Activated CD4-positive, CD25-positive, alpha-beta regulatory T cell treated with anti-CD3 and anti-CD28 coated beads, Interleukin-2, amount 50 U/mL, for 72 hours (primary cell): ENCODE measurements around the gene TRIO.

Experiments used
- DNase-seq: peaks from one replicate; pipeline ENCODE4 v3.0.0; 2021

The TRIO gene

DNA sequence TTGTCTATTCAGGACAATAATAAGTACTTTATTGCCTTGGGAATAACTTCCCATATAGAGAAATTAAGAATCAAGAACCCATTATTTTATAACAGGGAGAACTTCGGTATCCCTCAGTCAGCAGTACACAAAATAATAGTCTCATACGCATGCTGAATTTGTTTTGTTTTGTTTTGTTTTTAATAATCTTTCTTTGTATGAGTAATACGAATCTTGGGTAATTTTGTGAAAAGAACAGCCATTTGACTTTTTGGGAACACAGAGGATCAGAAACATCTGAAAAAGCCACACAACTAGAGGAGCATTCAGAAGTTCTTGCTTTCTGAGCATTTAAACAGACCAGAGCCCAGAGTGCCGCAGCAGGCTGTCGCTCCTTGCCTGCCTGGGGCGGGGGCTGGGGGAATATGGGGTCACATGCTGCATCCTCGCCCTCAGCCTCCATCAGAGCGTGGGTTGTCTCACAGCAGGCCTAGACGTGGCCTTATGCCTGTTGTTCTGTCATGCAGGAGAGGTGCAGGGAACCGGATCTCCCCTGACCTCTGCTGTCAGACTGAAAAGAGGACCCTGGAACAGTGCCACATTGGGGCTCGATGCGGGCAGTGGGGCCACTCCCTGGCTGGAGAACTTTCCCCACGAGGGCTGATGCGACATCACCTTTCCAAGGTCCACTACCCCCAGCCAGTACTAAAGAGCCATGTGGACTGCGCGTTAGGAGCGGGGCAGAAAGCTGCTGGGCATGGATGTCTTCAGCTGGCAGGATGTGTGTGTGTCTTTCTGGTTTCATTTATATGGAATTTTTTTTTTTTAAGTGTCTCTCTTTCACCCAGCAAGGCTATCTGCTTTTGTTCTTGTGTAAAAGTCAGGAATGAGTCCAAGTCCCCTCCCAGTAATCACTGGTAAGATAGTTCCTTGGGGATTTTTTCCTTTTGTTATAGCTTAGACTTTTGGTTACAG lies 305.1 kb downstream of the TRIO start:
- DNase-seq, result no peak

DNA sequence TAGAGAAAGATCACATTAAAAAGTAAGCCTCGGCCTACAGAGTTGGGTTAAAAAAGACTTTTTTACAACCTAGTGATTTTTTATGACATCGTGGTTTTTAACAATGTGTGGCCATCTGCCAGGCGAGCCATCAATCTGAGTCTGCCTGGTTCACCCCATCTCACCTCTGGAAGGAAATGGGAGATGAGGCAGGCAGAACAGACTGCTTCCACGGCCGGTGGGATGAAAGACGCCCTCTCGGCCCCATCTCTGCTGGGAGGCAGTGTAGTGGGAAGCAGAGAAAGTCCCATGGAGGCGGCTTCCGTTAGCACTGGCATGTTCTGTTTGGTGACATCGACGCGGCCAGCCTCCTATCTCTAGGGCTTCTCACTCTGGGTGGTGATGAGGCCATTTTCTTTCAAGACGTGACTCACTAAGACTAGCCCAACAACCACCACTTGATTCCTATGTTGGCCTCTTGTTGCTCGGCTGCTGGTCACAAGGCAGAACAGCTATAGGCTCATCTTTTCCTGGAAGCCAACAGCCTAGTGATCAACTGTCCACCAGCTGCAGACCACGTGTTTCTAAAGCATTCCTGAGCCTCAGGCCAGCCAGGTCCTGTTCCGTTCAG lies 306.0 kb downstream of the TRIO start:
- no peak for DNase-seq

DNA sequence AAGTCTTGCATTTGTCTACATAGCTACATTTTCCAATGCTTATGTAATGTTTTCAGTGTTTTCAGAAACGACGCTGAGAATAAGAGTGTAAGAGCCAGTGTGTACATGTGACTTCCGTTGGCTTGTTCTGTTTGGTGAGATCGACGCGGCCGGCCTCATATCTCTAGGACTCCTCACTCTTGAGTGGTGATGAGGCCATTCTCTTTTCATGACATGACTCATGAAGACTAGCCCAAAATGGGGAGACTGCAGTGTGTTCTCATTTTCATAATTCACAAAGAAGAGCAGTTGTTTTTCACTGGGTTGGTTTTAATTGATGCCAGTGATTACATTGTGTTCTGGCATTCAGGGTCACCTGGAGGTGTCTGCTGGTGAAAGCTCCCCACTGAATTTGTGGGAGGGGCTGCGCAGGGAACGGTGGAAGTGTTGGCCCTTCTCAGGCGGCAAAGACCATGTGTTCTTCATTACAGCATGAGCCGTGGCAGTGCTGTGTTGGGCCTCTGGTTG lies 306.9 kb downstream of the TRIO start:
- no peak for DNase-seq

DNA sequence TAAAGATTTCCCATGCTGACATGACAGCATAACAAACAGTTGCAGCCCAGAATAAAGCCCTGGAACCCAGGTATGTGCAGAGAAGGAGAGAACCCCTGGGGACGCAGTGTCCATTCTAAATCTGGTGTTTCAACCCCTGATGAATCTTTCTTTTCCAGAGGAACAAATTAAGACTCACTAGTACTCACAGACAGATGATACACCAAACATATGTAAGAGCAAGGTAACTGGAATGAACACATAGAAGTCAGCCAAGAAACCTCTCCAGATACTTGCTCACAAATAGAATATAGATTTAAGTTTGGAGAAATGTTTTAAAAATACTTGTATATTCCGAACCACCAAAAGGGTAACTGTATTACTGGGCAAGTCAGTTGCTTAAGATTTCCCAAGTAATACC lies 307.6 kb downstream of the TRIO start:
- no peak for DNase-seq

DNA sequence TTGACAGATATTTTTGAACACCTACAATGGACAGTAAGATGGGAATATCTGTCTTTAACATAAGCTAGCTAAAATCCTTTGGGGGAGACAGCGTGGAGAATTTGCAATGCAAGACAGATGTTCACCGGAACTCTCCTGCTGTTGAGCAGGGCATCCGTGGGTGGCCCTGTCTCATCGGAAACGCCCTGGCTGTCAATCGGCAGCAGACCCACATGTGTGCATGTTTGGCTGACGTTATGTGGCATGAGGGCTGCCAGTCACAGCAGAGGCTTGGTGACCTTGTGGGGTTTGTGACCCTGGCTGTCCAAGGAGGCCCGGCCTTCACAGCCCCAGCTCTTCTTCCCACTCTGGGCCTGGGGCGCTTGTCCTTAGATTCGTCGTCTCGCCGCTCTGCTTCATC lies 308.7 kb downstream of the TRIO start:
- DNase-seq, result no peak

- no peak for DNase-seq
Observed at GRCh38 chr5:14452685-14453454, 309.7 kb downstream of the TRIO start.

GRCh38 chr5:14453481-14453880 lies 310.3 kb downstream of the TRIO start:
- DNase-seq, result no peak

GRCh38 chr5:14455814-14456321 lies 312.7 kb downstream of the TRIO start:
- DNase-seq, result no peak

GRCh38 chr5:14457476-14457875 lies 314.3 kb downstream of the TRIO start:
- no peak for DNase-seq

GRCh38 chr5:14458414-14458813 lies 315.3 kb downstream of the TRIO start:
- no peak for DNase-seq

DNA sequence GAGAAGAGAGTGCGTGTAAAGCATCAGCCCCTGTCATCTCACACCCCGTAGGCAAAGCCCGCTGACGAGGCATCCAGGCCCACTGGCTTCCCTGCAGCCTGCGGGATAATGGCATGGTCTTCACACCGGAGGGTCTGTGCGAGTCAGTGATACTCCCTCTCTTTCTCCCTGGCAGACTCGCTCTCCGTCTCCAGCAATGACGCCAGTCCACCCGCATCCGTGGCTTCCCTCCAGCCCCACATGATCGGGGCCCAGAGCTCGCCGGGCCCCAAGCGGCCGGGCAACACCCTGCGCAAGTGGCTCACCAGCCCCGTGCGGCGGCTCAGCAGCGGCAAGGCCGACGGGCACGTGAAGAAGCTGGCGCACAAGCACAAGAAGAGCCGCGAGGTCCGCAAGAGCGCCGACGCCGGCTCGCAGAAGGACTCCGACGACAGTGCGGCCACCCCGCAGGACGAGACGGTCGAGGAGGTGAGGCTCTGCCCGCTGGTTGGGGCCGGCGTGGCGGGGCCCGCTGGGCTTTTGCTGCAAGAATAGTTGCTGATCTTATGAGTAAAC lies 317.8 kb downstream of the TRIO start:
- no peak for DNase-seq

DNA sequence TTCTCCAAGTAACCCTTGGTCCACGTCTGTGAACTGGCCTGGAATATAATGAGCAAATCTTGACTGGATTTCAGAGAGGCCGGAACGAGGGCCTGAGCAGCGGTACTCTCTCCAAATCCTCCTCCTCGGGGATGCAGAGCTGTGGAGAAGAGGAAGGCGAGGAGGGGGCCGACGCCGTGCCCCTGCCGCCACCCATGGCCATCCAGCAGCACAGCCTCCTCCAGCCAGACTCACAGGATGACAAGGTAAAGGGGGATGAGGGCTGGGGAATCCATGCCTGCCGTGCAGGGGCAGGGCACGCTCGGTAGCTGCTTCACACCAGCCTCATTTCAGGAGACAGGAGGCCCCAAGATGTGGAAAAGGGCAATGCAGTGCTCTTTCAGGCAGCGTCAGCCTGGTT lies 319.5 kb downstream of the TRIO start:
- no peak for DNase-seq

GRCh38 chr5:14463629-14464028 lies 320.5 kb downstream of the TRIO start:
- DNase-seq, result no peak

- DNase-seq, result no peak
Observed at GRCh38 chr5:14464096-14464495, 321.0 kb downstream of the TRIO start.

GRCh38 chr5:14464671-14465070 lies 321.5 kb downstream of the TRIO start:
- no peak for DNase-seq

GRCh38 chr5:14465116-14465515 lies 322.0 kb downstream of the TRIO start:
- DNase-seq, result no peak

- DNase-seq, result no peak
Observed at GRCh38 chr5:14465776-14466175, 322.6 kb downstream of the TRIO start.

GRCh38 chr5:14467251-14467650 lies 324.1 kb downstream of the TRIO start:
- DNase-seq, result no peak

- no peak for DNase-seq
Observed at GRCh38 chr5:14467886-14468285, 324.7 kb downstream of the TRIO start.

- DNase-seq, result no peak
Observed at GRCh38 chr5:14469551-14470377, 326.6 kb downstream of the TRIO start.

GRCh38 chr5:14471507-14471906 lies 328.4 kb downstream of the TRIO start:
- no peak for DNase-seq

DNA sequence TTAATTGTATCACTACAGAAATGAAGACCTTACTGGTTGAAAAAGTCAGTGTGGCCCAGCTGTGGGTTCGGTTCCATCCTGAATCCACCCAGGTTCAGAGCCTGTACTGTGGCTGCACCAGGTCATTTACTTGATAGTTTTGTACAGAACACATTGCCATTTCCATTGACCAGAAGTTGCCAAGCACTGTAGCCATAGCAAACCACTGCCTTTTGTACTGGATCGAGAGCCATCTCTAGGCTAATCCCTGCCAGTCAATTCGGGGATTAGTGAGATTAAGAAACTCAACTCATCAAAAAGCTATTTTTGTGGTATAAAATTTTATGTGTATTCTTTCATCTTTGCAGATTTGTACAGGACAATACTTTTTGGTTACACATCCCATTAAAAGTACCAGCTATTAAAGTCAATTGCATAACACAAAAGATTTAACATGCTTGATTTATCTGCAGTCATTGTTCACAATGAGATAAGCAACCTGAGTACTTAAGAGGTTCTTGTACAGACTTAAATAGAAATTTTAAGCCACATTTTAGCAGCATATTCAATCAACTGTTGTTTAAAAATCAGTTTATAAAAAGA lies 329.9 kb downstream of the TRIO start:
- no peak for DNase-seq
